Erythroblast (primary cell): ENCODE results near the gene SRSF12.

Source experiments
- GATA1 ChIP-seq: IDR thresholded peaks from 2 replicates; pipeline ENCODE4 v1.6.1; 2011; ENCODE audit warnings: low read depth, mild to moderate bottlenecking, control low read depth, low read length, moderate library complexity
- POLR2A ChIP-seq: IDR thresholded peaks from 2 replicates; pipeline ENCODE4 v1.6.1; 2011; ENCODE audit warnings: mild to moderate bottlenecking, low read length

DNA sequence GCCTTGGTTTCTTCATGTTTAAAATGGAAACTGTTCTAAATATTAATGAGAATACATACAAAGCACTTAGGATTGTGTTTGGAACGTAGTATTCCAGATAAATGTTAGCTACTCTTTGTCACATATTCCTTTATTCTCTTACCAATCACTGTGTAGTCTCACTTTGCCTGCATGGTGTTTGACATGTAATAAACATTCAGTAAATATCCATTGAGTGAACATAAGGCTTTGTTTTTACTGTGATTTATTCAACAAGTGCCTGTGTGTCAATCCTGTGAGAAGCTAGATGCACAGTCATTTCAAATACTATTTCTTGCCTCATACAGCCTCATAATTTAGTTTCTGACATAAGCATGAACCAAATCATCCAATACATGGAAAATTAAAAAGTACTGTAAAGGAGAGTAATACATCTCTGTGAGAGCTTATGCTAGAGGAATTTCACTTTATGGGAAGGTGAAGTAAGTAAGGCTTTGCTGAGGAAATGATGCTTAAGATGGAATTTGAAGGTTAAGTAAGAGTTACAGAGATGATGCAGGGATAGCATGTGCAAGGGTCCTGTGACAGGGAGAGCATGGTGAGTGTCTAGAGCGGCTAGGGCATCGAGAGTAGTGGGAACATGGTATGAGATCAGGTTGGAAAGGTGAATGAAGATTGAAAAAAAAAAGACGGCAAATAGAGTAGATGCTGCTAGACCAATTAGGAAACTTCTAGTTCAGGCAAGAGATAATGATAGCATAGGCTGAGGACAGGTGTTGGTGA is 42.6 kb upstream of the SRSF12 start:
- no peak for TF ChIP-seq POLR2A
- no peak for TF ChIP-seq GATA1
